ENCODE measurements around the gene DUSP18. TPM values are rescaled to one million over a fixed set of nuclear protein-coding genes. Genes with fewer than 3 reads are reported as not detected.

DUSP18 gene
- total RNA-seq (2012; rRNA removed) = 12.2 and 14.9 TPM in 2 replicates
- polyA plus RNA-seq (2012; rRNA removed) = 14.3 and 14.9 TPM in 2 replicates
- 8.3 and 15.5 TPM in 2 replicates for polyA plus RNA-seq (2012; cell fraction: cytosol; rRNA removed)
- 12.1 and 17.7 TPM in 2 replicates for polyA plus RNA-seq (2012; cell fraction: nucleus; rRNA removed; ENCODE audit: low replicate concordance)
- percentile 42 among the genes with signal in this experiment for Bru-seq, nascent RNA
- percentile 70 among the genes with signal in this experiment for BruChase-seq, experiment 1, labeled RNA remaining after a 6-hour chase
- BruChase-seq, experiment 2, labeled RNA remaining after a 2-hour chase = percentile 66 among the genes with signal in this experiment
- long read RNA-seq, partial matches to known transcripts = 0 of 9 reads
- long read RNA-seq, other reads (novel, unspliced or antisense) = 3 of 9 reads

- TF ChIP-seq MXI1 (IDR thresholded peaks at IDR 0.05; ENCODE audit: borderline replicate concordance, low read depth, low read length) (0 out of 2 replicates have a peak, but pooled peaks have one; percentile 81), POLR2A (IDR thresholded peaks at IDR 0.05; ENCODE audit: low read depth, low read length) (no peak), MAZ (IDR thresholded peaks at IDR 0.05; ENCODE audit: borderline replicate concordance, low read depth, low read length) (peak; percentile 66; the same call in 1 of the 2 replicates), BHLHE40 (IDR thresholded peaks at IDR 0.05; ENCODE audit: low read depth, low read length) (no peak), CTCF (conservative IDR thresholded peaks at IDR 0.05; ENCODE audit: low read depth, low read length) (peak; percentile 29; the same call in 1 of the 2 replicates)
- Histone ChIP-seq H4K5ac (ENCODE audit: low read depth, low read length) (no peak within 1 kb of the TSS), H3K27me3 (ENCODE audit: control insufficient read depth, insufficient read depth, low read length) (no peaks in the 10 kb centered on the region), H4K91ac (ENCODE audit: insufficient read depth, low read depth, low read length) (peak within 1 kb of the TSS; percentile 29; the same call in 1 of the 2 replicates), H2AK5ac (ENCODE audit: low read depth, low read length) (peak within 1 kb of the TSS; percentile 7; the same call in 1 of the 2 replicates), H3K4me2 (ENCODE audit: low read depth, low read length) (peak within 1 kb of the TSS; percentile 87), H4K8ac (ENCODE audit: low read depth in 2 of 2, low read length in 2 of 2) (peak within 1 kb of the TSS; percentile 39 to 85; a peak in 3 of 4 replicates), H3K4ac (ENCODE audit: low read depth, low read length) (peak within 1 kb of the TSS; percentile 74), H3K23ac (ENCODE audit: low read depth, low read length) (peak within 1 kb of the TSS; percentile 73), H3K18ac (ENCODE audit: low read depth, low read length) (no peak within 1 kb of the TSS), H3K9me1 (ENCODE audit: insufficient read depth, low read length) (no peaks in the 10 kb centered on the region), H2BK5ac (ENCODE audit: low read depth, low read length, poor library complexity, severe bottlenecking) (no peak within 1 kb of the TSS), H3K9ac (ENCODE audit: low read depth, low read length) (peak within 1 kb of the TSS; percentile 63), H2BK120ac (ENCODE audit: low read depth, low read length) (peak within 1 kb of the TSS; percentile 53; the same call in 1 of the 2 replicates), H3K79me1 (ENCODE audit: low read depth in 1 of 2, low read length in 2 of 2) (peaks cover 0 to 12% of the 10 kb centered on the region in 2 experiments; a peak in 1 of 4 replicates), H3K14ac (replicated peaks; ENCODE audit: low read depth, low read length) (peak within 1 kb of the TSS; percentile 86), H2BK20ac (ENCODE audit: low read depth, low read length) (peak within 1 kb of the TSS; percentile 28; the same call in 1 of the 2 replicates), H3K56ac (ENCODE audit: extremely low read depth, insufficient read depth, low read length) (peak within 1 kb of the TSS; percentile 39; the same call in 1 of the 2 replicates), H2AFZ (replicated peaks; ENCODE audit: low read length, poor library complexity) (peak within 1 kb of the TSS; percentile 98), H3K4me1 (ENCODE audit: control insufficient read depth, insufficient read depth, low read length) (no peaks in the 10 kb centered on the region), H3K36me3 (ENCODE audit: control insufficient read depth, insufficient read depth, low read length) (peaks cover 9% of the 10 kb centered on the region; the same call in 1 of the 2 replicates), H3K9me3 (ENCODE audit: control insufficient read depth, insufficient read depth, low read length) (no peaks in the 10 kb centered on the region), H3K27ac (ENCODE audit: insufficient read depth, low read length) (peak within 1 kb of the TSS; percentile 16; the same call in 1 of the 2 replicates), H3K4me3 (ENCODE audit: insufficient read depth, low read depth, low read length) (peak within 1 kb of the TSS; percentile 76), H2AK9ac (replicated peaks; ENCODE audit: low read depth, low read length, poor library complexity) (peak within 1 kb of the TSS; percentile 60), H2BK15ac (ENCODE audit: low read depth, low read length) (peak within 1 kb of the TSS; percentile 31; the same call in 1 of the 3 replicates), H4K20me1 (ENCODE audit: insufficient read depth, low read length) (no peaks in the 10 kb centered on the region)
- DNase-seq (peak; percentile 79), ATAC-seq (ENCODE audit: low read depth) (peak; percentile 99)
- intact Hi-C loops (cut with micrococcal nuclease) = no loop called here
- in situ Hi-C loops (cut with MboI; ENCODE audit: low sequenced_read_pairs) = no loop called here
- ChIA-PET CTCF (interaction anchor here (0.6 to 1.5 kb wide), 2 partner anchors 77 to 87 kb away, joined by 3 to 4 read pairs; no protein-coding TSS in a partner anchor), POLR2A (ENCODE audit: unreplicated experiment) (interaction anchor here (0.6 kb wide), 1 partner anchor 346 kb away, joined by 5 read pairs; no protein-coding TSS in a partner anchor)
- dilution Hi-C loops (cut with HindIII; ENCODE audit: low sequenced_read_pairs, unreplicated experiment) = no loop called here
- BruUV-seq (replicated peaks) = no TSS peak
- 1% methylated on average over 60 of the region's 77 CpGs; no CpG with 5 or more reads in 1 of the 2 experiments for WGBS, 2 experiments (ENCODE audit: extremely low coverage in 2 of 2, insufficient read length in 1 of 2)
These were observed at the start of gene DUSP18 for GRCh38 chr22:30667494-30668385. Gene DUSP18 (minus strand): TSS chr22:30667875. CDS start chr22:30664003, 3,872 bp downstream.
